ENCODE data around the gene FRMD4A.

FRMD4A gene

DNA sequence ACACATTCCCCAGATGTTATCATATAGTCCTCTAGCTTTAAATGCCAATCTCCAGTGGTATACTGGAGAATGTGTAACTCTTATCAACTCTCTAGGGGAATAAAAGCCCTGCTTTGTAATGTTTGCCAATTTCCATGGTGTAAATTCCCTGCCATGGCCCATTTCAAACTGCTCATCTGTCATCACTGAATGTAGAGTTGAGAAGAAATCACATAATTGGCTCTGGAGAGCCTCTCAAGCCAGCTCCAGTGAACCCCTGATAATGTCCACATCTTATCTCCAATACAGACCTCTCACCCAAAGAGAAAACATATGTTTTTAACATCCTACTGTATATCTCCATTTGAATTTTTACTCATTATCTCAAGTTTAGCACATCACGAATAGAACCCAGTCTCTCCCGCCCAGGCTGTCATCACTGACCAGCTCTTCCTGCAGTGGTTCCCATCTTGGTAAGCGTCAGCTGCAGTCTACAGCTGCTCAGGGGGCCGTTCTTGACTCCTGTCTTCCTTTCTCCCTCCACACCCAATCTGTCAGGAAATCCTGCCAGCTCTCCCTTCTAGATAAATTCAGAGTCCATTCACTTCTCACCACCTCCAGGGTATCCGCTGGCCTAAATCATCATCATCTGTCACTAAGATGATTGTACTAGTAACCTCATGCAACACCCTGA lies 332.4 kb downstream of the FRMD4A start:
- no peak for TF ChIP-seq ELF4 (IDR thresholded peaks at IDR 0.05)
- TF ChIP-seq ARNT (IDR thresholded peaks at IDR 0.05): no peak
- TF ChIP-seq LEF1 (IDR thresholded peaks at IDR 0.05; ENCODE audit: borderline replicate concordance): no peak
- TF ChIP-seq FOXK2 (IDR thresholded peaks at IDR 0.05): no peak
- no peak for TF ChIP-seq ZNF384 (IDR thresholded peaks at IDR 0.05)
- no peak for TF ChIP-seq BHLHE40 (IDR thresholded peaks at IDR 0.05; ENCODE audit: borderline replicate concordance)
- TF ChIP-seq HDGF (IDR thresholded peaks at IDR 0.05; ENCODE audit: borderline replicate concordance): no peak
- no peak for TF ChIP-seq CTBP1 (IDR thresholded peaks at IDR 0.05; ENCODE audit: borderline replicate concordance)
- no peak for TF ChIP-seq L3MBTL2 (conservative IDR thresholded peaks at IDR 0.05)
- no peak for TF ChIP-seq TARDBP (IDR thresholded peaks at IDR 0.05)
- no peak for TF ChIP-seq SP1 (IDR thresholded peaks at IDR 0.05)
- TF ChIP-seq NFRKB (IDR thresholded peaks at IDR 0.05): no peak
- no peak for TF ChIP-seq SUZ12 (IDR thresholded peaks at IDR 0.05)
- TF ChIP-seq FOXA1 (IDR thresholded peaks at IDR 0.05): no peak
- no peak for TF ChIP-seq FOXM1 (IDR thresholded peaks at IDR 0.05; ENCODE audit: borderline replicate concordance)
- TF ChIP-seq, protein P1, sequence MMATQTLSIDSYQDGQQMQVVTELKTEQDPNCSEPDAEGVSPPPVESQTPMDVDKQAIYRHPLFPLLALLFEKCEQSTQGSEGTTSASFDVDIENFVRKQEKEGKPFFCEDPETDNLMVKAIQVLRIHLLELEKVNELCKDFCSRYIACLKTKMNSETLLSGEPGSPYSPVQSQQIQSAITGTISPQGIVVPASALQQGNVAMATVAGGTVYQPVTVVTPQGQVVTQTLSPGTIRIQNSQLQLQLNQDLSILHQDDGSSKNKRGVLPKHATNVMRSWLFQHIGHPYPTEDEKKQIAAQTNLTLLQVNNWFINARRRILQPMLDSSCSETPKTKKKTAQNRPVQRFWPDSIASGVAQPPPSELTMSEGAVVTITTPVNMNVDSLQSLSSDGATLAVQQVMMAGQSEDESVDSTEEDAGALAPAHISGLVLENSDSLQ (IDR thresholded peaks at IDR 0.05): no peak
- no peak for DNase-seq (ENCODE audit: extremely low spot score)
- CTCF ChIA-PET: no interaction called here
- POLR2A ChIA-PET: no interaction called here

DNA sequence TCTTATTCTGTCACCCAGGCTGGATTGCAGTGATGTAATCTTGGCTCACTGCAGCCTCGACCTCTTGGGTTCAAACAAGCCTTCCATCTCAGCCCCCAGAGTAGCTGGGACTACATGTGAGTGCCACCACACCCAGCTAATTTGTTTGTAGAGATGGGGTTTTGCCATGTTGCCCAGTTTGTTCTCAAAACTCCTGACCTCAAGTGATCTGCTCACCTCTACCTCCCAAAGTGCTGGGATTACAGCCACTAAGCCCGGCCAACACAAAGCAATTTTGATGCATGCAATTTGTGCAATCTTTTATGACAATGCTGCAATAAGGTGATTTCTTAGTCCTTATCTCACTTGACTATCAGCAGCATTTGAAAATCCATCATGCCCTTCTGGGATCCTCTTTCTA lies 333.1 kb downstream of the FRMD4A start:
- DNase-seq (ENCODE audit: extremely low spot score): no peak
- POLR2A ChIA-PET: no interaction called here
- no peak for TF ChIP-seq HDGF (IDR thresholded peaks at IDR 0.05; ENCODE audit: borderline replicate concordance)
- no peak for TF ChIP-seq SUZ12 (IDR thresholded peaks at IDR 0.05)
- TF ChIP-seq FOXK2 (IDR thresholded peaks at IDR 0.05): no peak
- no peak for TF ChIP-seq BHLHE40 (IDR thresholded peaks at IDR 0.05; ENCODE audit: borderline replicate concordance)
- no peak for TF ChIP-seq ELF4 (IDR thresholded peaks at IDR 0.05)
- no peak for TF ChIP-seq LEF1 (IDR thresholded peaks at IDR 0.05; ENCODE audit: borderline replicate concordance)
- TF ChIP-seq FOXA1 (IDR thresholded peaks at IDR 0.05): no peak
- no peak for TF ChIP-seq TARDBP (IDR thresholded peaks at IDR 0.05)
- TF ChIP-seq L3MBTL2 (conservative IDR thresholded peaks at IDR 0.05): no peak
- TF ChIP-seq ARNT (IDR thresholded peaks at IDR 0.05): no peak
- TF ChIP-seq CTBP1 (IDR thresholded peaks at IDR 0.05; ENCODE audit: borderline replicate concordance): no peak
- no peak for TF ChIP-seq NFRKB (IDR thresholded peaks at IDR 0.05)
- TF ChIP-seq, protein P1 (IDR thresholded peaks at IDR 0.05): no peak
- no peak for TF ChIP-seq ZNF384 (IDR thresholded peaks at IDR 0.05)
- no peak for TF ChIP-seq SP1 (IDR thresholded peaks at IDR 0.05)
- no peak for TF ChIP-seq FOXM1 (IDR thresholded peaks at IDR 0.05; ENCODE audit: borderline replicate concordance)
- CTCF ChIA-PET: no interaction called here

DNA sequence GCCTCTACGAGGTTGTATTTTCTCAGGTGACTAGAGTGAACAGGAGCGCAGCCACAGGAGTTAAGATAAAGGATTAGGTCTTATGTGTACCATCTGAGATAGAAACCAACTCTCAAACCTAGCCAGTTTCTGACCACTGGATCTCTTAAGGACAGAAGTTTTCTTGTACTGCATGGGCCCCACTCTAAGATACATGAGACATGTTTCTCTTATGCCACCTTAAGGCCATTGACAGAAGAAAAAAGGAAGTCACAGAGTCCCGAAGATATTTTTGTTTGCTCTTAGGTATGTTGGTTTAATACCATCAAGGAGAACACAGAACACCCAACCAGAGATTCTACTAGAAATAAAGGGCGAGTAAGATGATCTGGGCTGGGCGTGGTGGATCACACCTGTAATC lies 335.8 kb downstream of the FRMD4A start:
- DNase-seq (ENCODE audit: extremely low spot score): no peak
- no peak for TF ChIP-seq ELF4 (IDR thresholded peaks at IDR 0.05)
- no peak for TF ChIP-seq NFRKB (IDR thresholded peaks at IDR 0.05)
- TF ChIP-seq LEF1 (IDR thresholded peaks at IDR 0.05; ENCODE audit: borderline replicate concordance): no peak
- ChIA-PET POLR2A (no interaction called here), CTCF (no interaction called here)

DNA sequence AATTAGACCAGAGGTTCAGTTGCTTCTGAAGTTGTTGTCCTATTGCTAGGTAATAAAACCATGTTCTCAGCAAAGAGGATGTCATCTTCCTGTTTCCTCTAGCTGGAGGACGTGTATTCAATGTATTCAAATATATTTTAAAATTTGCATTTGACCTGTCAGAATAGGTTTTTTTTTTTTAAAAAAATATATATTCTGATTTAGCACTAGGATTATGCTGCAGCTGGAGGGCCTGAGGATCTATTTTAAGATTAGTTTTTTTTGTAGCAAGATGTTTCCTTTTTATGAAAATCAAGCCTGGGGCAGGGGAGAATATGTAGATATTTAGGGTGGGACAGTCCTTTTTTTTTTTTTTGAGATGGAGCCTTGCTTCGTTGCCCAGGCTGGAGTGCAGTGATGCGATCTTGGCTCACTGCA lies 337.0 kb downstream of the FRMD4A start:
- ChIA-PET CTCF (no interaction called here), POLR2A (no interaction called here)
- TF ChIP-seq FOXM1 (IDR thresholded peaks at IDR 0.05; ENCODE audit: borderline replicate concordance): no peak
- TF ChIP-seq SP1 (IDR thresholded peaks at IDR 0.05): no peak
- TF ChIP-seq FOXA1 (IDR thresholded peaks at IDR 0.05): no peak
- no peak for TF ChIP-seq LEF1 (IDR thresholded peaks at IDR 0.05; ENCODE audit: borderline replicate concordance)
- no peak for TF ChIP-seq NFRKB (IDR thresholded peaks at IDR 0.05)
- TF ChIP-seq ZNF384 (IDR thresholded peaks at IDR 0.05): no peak
- no peak for TF ChIP-seq TARDBP (IDR thresholded peaks at IDR 0.05)
- no peak for TF ChIP-seq HDGF (IDR thresholded peaks at IDR 0.05; ENCODE audit: borderline replicate concordance)
- TF ChIP-seq ELF4 (IDR thresholded peaks at IDR 0.05): no peak
- TF ChIP-seq L3MBTL2 (conservative IDR thresholded peaks at IDR 0.05): no peak
- no peak for TF ChIP-seq ARNT (IDR thresholded peaks at IDR 0.05)
- TF ChIP-seq, protein P1 (IDR thresholded peaks at IDR 0.05): no peak
- no peak for TF ChIP-seq CTBP1 (IDR thresholded peaks at IDR 0.05; ENCODE audit: borderline replicate concordance)
- no peak for TF ChIP-seq BHLHE40 (IDR thresholded peaks at IDR 0.05; ENCODE audit: borderline replicate concordance)
- TF ChIP-seq FOXK2 (IDR thresholded peaks at IDR 0.05): no peak
- no peak for TF ChIP-seq SUZ12 (IDR thresholded peaks at IDR 0.05)
- no peak for DNase-seq (ENCODE audit: extremely low spot score)

DNA sequence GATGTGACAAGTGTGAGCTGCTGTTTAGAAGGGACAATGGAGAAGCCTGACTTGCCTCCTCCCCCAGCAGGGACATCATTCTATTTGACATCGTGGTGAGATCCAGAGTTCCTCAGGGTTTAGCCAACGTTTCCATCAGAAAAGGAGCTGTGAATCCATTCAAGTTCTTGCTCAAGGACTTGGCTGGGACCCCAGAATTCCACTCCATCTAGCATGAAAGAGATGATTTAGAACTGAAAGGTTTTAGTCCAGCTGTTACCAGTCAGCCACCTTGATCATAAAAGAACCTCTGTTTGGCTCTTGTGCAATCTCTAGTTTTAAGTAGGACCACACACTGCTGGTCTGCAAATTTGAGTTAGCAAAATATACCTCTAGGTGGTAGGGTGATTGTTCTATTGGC lies 337.6 kb downstream of the FRMD4A start:
- DNase-seq (ENCODE audit: extremely low spot score): no peak
- ChIA-PET POLR2A (no interaction called here), CTCF (no interaction called here)
- TF ChIP-seq SUZ12 (IDR thresholded peaks at IDR 0.05) (no peak), ELF4 (IDR thresholded peaks at IDR 0.05) (no peak), BHLHE40 (IDR thresholded peaks at IDR 0.05; ENCODE audit: borderline replicate concordance) (no peak), CTBP1 (IDR thresholded peaks at IDR 0.05; ENCODE audit: borderline replicate concordance) (no peak), FOXM1 (IDR thresholded peaks at IDR 0.05; ENCODE audit: borderline replicate concordance) (no peak), SP1 (IDR thresholded peaks at IDR 0.05) (no peak), FOXK2 (IDR thresholded peaks at IDR 0.05) (no peak), TARDBP (IDR thresholded peaks at IDR 0.05) (no peak), FOXA1 (IDR thresholded peaks at IDR 0.05) (no peak)
- TF ChIP-seq, protein P1 (IDR thresholded peaks at IDR 0.05): no peak
